HCT116 (cell line): ENCODE measurements around the gene ARAP1. TPM values are rescaled to one million over a fixed set of nuclear protein-coding genes. Genes with fewer than 3 reads are reported as not detected.

Source experiments
- ATAC-seq: fragments of 200-7000 bp; cut with Tn5 transposase; 2 replicates; pipeline ENCODE4 v1.9.1; 2020; ENCODE audit warnings: mild to moderate bottlenecking, moderate library complexity
- BruUV-seq: library from RNA; stranded (reverse); fragments of 400-500 nt; replicated peaks from 2 replicates; lab custom pipeline; 2021; lab: Mats Ljungman, UMichigan
- CTCF ChIA-PET: fragments of 300-600 bp; sonication (Branson Sonifier 250); formaldehyde crosslinking; loops from one replicate; lab custom pipeline; 2021; ENCODE audit warnings: antibody characterized with exemption; lab: Charles Lee
- POLR2A ChIA-PET: fragments of 300-600, 350-600 bp; sonication (Branson Sonifier 250); formaldehyde crosslinking; loops from one replicate; lab custom pipeline; 2021; ENCODE audit warnings: antibody characterized with exemption; lab: Charles Lee
- RAD21 ChIA-PET, 2 experiments: fragments of 300-600 bp; sonication (Branson Sonifier 250); formaldehyde crosslinking; loops; one replicate each; lab custom pipeline; 2023; ENCODE audit warnings: low total read pairs in 2 of 2; ENCODE audit not compliant: uncharacterized antibody in 2 of 2, unreplicated experiment in 2 of 2, low non-redundant PET in 1 of 2; lab: Charles Lee
- DNase-seq: peaks from one replicate; pipeline ENCODE4 v3.0.0-alpha.2; 2010; ENCODE audit warnings: low read depth, low spot score
- H2AFZ ChIP-seq: fragments of 200-600 bp; shearing (Covaris generic), sonication (generic); 2 replicates; pipeline ENCODE4 v1.6.1; 2017; ENCODE audit warnings: low read depth, mixed run types, mixed read lengths, antibody characterized with exemption, low read length; ENCODE audit not compliant: poor library complexity, severe bottlenecking
- H3K27ac ChIP-seq: 2 replicates; pipeline ENCODE4 v1.5.1; 2012; ENCODE audit warnings: low read depth, low read length
- H3K27me3 ChIP-seq: fragments of 200-600 bp; sonication (generic); 2 replicates; pipeline ENCODE4 v1.6.1; 2016; ENCODE audit warnings: mixed run types, low read length, mixed read lengths; ENCODE audit not compliant: insufficient read depth
- H3K36me3 ChIP-seq, 2 experiments: fragments of 200-500 bp in 1 of 2; fragments of 200-600 bp in 1 of 2; sonication (Bioruptor generic) in 1 of 2; sonication (generic) in 1 of 2; 2 replicates each; pipeline versions ENCODE4 v1.5.1 to v1.6.1; 2014 to 2016; ENCODE audit warnings: low read length in 2 of 2, inconsistent platforms in 1 of 2, mixed read lengths in 1 of 2, mixed run types in 1 of 2; ENCODE audit not compliant: insufficient read depth in 2 of 2, control insufficient read depth in 1 of 2
- H3K4me1 ChIP-seq, 2 experiments: fragments of 200-600 bp in 1 of 2; sonication (generic) in 1 of 2; 2 replicates each; pipeline versions ENCODE4 v1.5.1 to v1.6.1; 2012 to 2017; ENCODE audit warnings: low read length in 2 of 2, inconsistent platforms in 1 of 2, mild to moderate bottlenecking in 1 of 2, mixed read lengths in 1 of 2, mixed run types in 1 of 2, moderate library complexity in 1 of 2; ENCODE audit not compliant: insufficient read depth in 2 of 2, control insufficient read depth in 1 of 2
- H3K4me2 ChIP-seq: fragments of 200-600 bp; sonication (generic); 2 replicates; pipeline ENCODE4 v1.6.1; 2017; ENCODE audit warnings: mixed run types, low read length, mixed read lengths
- H3K4me3 ChIP-seq, 2 experiments: fragments of 200-600 bp in 1 of 2; sonication (generic) in 1 of 2; replicated peaks in 1 of 2; 2 replicates each; pipeline ENCODE4 v1.5.1; 2011 to 2016; ENCODE audit warnings: low read length in 2 of 2, control low read depth in 1 of 2, low read depth in 1 of 2, mild to moderate bottlenecking in 1 of 2, mixed read lengths in 1 of 2, mixed run types in 1 of 2
- H3K79me2 ChIP-seq: fragments of 200-600 bp; sonication (generic); 2 replicates; pipeline ENCODE4 v1.6.1; 2017; ENCODE audit warnings: mild to moderate bottlenecking, mixed run types, low read length, moderate library complexity, mixed read lengths; ENCODE audit not compliant: insufficient read depth
- H3K9ac ChIP-seq: fragments of 200-600 bp; sonication (generic); 2 replicates; pipeline ENCODE4 v1.6.1; 2016; ENCODE audit warnings: low read length, mixed read lengths
- H3K9me2 ChIP-seq: fragments of 200-600 bp; sonication (generic), shearing (Covaris generic); 2 replicates; pipeline ENCODE4 v1.6.1; 2017; ENCODE audit warnings: mixed run types, mild to moderate bottlenecking, moderate library complexity; ENCODE audit not compliant: insufficient read depth
- H3K9me3 ChIP-seq, 2 experiments: fragments of 200-500 bp in 1 of 2; fragments of 200-600 bp in 1 of 2; sonication (Bioruptor generic) in 1 of 2; sonication (generic) in 1 of 2; 2 replicates each; pipeline ENCODE4 v1.6.1; 2014 to 2017; ENCODE audit warnings: low read length in 2 of 2, mixed read lengths in 2 of 2, inconsistent platforms in 1 of 2, low read depth in 1 of 2, mild to moderate bottlenecking in 1 of 2, mixed run types in 1 of 2, moderate library complexity in 1 of 2; ENCODE audit not compliant: control insufficient read depth in 1 of 2, insufficient read depth in 1 of 2
- H4K20me1 ChIP-seq: fragments of 200-600 bp; sonication (generic), shearing (Covaris generic); 2 replicates; pipeline ENCODE4 v1.6.1; 2017; ENCODE audit warnings: mixed run types, mild to moderate bottlenecking, moderate library complexity; ENCODE audit not compliant: insufficient read depth
- CBX3 ChIP-seq: IDR thresholded peaks from 2 replicates; pipeline ENCODE4 v1.6.1; 2012; ENCODE audit warnings: low read depth
- CEBPB ChIP-seq: IDR thresholded peaks from 2 replicates; pipeline ENCODE4 v1.6.1; 2012; ENCODE audit warnings: low read depth
- EZH2 ChIP-seq: fragments of 200-600 bp; sonication (generic); IDR thresholded peaks from 2 replicates; pipeline ENCODE4 v1.6.1; 2017; ENCODE audit warnings: antibody characterized with exemption, mixed run types
- FOSL1 ChIP-seq: IDR thresholded peaks from 2 replicates; pipeline ENCODE4 v1.6.1; 2012; ENCODE audit warnings: low read depth
- SIN3A ChIP-seq: IDR thresholded peaks from 2 replicates; pipeline ENCODE4 v1.6.1; 2012; ENCODE audit warnings: low read depth
- SP1 ChIP-seq: IDR thresholded peaks from 2 replicates; pipeline ENCODE4 v1.6.1; 2012; ENCODE audit warnings: low read depth
- YY1 ChIP-seq: IDR thresholded peaks from 2 replicates; pipeline ENCODE4 v1.6.1; 2011; ENCODE audit warnings: low read length, low read depth, moderate library complexity, mild to moderate bottlenecking; ENCODE audit not compliant: insufficient replicate concordance; ENCODE audit errors: extremely low read depth
- ZFX ChIP-seq: fragments of 450-650 bp; IDR thresholded peaks from 2 replicates; pipeline ENCODE4 v1.6.1; 2017
- intact Hi-C: fragments of 100-400 bp; cut with micrococcal nuclease; formaldehyde crosslinking; loops from 2 replicates; pipeline ENCODE4 v1.10.0; 2022
- total RNA-seq: library from RNA; stranded (reverse); gene quantifications from one replicate; pipeline ENCODE4 v1.2.1, GENCODE V29; 2021; ENCODE audit not compliant: unreplicated experiment
- TF ChIP-seq, protein P1 (sequence below): IDR thresholded peaks from 2 replicates; pipeline ENCODE4 v1.6.1; 2012
- TF ChIP-seq, protein P2 (sequence below): IDR thresholded peaks from 2 replicates; pipeline ENCODE4 v1.6.1; 2012; ENCODE audit warnings: low read depth

ARAP1 gene
- total RNA-seq, 1 experiment from 2014 or later: 57.4 TPM

DNA sequence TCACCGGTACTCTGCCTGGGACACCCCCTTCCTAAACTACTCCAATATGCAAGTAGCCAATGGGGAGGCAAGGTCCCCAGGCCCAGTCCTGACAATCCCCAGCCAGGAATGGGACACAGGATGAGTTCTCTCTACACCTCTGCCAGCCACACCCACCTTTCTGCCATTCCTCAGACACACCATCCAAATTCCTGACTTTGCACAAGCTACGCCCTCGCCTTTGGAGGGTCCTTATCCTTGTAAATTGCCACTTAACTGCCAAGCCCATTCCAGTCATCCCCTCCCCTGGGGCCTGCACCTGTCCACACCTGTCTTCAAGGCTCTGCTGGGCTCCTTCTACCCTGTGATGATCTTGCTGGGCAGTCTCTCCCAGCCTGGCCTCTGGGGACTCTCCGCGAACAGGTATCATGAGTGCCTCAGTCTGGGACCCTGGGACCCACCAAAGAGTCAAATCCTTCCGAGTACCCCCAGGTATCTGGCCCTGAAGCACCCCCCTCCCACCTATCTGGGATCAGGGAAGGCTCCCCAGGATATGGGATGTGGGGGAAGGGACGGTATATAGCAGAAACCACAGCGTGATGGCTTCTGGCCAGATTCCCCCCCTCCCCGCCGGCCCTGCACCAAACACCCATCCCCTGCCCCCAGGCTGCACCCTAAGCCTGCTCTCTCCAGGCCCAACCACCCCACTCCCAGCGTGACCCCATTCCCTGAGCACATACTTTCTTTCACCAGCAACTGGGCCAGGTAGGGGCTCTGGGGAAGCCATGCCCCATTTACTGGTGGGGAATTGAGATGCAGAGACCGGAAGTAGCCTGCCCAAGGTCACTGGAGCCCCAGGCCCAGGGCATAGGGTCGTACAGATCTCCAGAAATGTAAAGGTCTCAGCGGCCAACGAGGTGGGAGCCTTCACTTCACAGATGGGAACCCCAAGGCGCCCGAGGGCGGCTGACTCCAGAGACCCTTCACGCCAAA, 806 bp downstream of the ARAP1 start:
- Histone ChIP-seq H3K4me1 (peaks cover 13 to 23% of the 10 kb centered on the region in 2 experiments), H3K36me3 (no peaks in the 10 kb centered on the region), H3K9ac (peak overlapping the region; percentile 68), H3K9me3 (no peaks in the 10 kb centered on the region), H3K4me3 (peak overlapping the region; percentile 90 to 92), H2AFZ (no peak overlapping the region)
- POLR2A ChIA-PET: interaction anchor here (1.4 kb wide), 1 partner anchor 29 kb away, joined by 3 read pairs; no protein-coding TSS in a partner anchor
- TF ChIP-seq EZH2 (no peak), CBX3 (no peak), FOSL1 (no peak), CEBPB (no peak), SIN3A (no peak)
- TF ChIP-seq, protein P1, sequence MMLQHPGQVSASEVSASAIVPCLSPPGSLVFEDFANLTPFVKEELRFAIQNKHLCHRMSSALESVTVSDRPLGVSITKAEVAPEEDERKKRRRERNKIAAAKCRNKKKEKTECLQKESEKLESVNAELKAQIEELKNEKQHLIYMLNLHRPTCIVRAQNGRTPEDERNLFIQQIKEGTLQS: no peak
- TF ChIP-seq, all 23 proteins: peak for 0
- intact Hi-C loops: no loop called here
- ChIA-PET RAD21 (no interaction called here), CTCF (no interaction called here)
- no peaks in the 10 kb centered on the region for H3K27me3 ChIP-seq
- DNase-seq (no peak), ATAC-seq (peak; percentile 8; the same call in 1 of the 2 replicates)
- peak overlapping the region; percentile 73 for H3K27ac ChIP-seq
- H3K4me2 ChIP-seq: peak overlapping the region; percentile 84
- peaks cover 12% of the 10 kb centered on the region; the same call in 1 of the 2 replicates for H3K79me2 ChIP-seq
- no peaks in the 10 kb centered on the region for H3K9me2 ChIP-seq
- no TSS peak for BruUV-seq
- no peaks in the 10 kb centered on the region for H4K20me1 ChIP-seq

DNA sequence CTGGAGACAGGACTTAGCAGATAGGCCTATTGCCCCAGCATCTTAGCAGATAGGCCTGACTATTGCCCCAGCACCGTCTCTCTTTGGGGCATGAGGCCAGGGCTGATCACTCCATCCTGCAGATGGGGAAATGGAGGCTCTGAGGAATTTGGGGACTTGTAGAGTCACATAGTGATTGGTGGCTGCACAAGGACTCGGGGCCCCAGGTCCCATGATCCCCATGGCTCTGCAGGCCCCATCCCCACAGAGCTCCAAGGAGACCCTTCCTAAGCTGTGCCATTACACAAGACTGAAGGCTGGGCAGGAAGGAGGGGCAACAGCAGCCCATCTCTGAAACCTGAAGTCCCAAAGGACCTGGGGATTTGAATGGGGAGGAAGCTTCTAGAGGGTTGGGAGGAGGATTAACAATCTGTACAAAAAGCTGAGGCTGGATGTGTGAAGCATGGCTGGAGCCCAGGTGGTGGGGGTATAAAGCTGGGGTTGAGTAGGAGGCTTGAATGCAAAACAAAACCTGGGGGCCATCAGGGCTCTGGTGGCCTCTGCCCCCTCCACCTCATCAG, 1.6 kb downstream of the ARAP1 start:
- ChIA-PET CTCF (no interaction called here), POLR2A (interaction anchor here (1.4 kb wide), 1 partner anchor 29 kb away, joined by 3 read pairs; no protein-coding TSS in a partner anchor), RAD21 (no interaction called here)
- Histone ChIP-seq H3K9me3 (no peaks in the 10 kb centered on the region), H3K27me3 (no peaks in the 10 kb centered on the region), H3K79me2 (peaks cover 12% of the 10 kb centered on the region; the same call in 1 of the 2 replicates), H4K20me1 (no peaks in the 10 kb centered on the region), H3K27ac (no peak overlapping the region), H3K9ac (no peak overlapping the region), H3K4me2 (peak overlapping the region; percentile 84), H2AFZ (no peak overlapping the region), H3K4me1 (peaks cover 13 to 23% of the 10 kb centered on the region in 2 experiments), H3K4me3 (no peak overlapping the region), H3K36me3 (no peaks in the 10 kb centered on the region), H3K9me2 (no peaks in the 10 kb centered on the region)
- no TSS peak for BruUV-seq
- TF ChIP-seq, protein P2, sequence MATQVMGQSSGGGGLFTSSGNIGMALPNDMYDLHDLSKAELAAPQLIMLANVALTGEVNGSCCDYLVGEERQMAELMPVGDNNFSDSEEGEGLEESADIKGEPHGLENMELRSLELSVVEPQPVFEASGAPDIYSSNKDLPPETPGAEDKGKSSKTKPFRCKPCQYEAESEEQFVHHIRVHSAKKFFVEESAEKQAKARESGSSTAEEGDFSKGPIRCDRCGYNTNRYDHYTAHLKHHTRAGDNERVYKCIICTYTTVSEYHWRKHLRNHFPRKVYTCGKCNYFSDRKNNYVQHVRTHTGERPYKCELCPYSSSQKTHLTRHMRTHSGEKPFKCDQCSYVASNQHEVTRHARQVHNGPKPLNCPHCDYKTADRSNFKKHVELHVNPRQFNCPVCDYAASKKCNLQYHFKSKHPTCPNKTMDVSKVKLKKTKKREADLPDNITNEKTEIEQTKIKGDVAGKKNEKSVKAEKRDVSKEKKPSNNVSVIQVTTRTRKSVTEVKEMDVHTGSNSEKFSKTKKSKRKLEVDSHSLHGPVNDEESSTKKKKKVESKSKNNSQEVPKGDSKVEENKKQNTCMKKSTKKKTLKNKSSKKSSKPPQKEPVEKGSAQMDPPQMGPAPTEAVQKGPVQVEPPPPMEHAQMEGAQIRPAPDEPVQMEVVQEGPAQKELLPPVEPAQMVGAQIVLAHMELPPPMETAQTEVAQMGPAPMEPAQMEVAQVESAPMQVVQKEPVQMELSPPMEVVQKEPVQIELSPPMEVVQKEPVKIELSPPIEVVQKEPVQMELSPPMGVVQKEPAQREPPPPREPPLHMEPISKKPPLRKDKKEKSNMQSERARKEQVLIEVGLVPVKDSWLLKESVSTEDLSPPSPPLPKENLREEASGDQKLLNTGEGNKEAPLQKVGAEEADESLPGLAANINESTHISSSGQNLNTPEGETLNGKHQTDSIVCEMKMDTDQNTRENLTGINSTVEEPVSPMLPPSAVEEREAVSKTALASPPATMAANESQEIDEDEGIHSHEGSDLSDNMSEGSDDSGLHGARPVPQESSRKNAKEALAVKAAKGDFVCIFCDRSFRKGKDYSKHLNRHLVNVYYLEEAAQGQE: no peak
- no peak for TF ChIP-seq YY1
- TF ChIP-seq SP1: no peak
- TF ChIP-seq ZFX: no peak
- no peak for TF ChIP-seq CBX3
- ATAC-seq (no peak), DNase-seq (no peak)
- intact Hi-C loops: no loop called here
